Neural crest cell (in vitro differentiated cells): ENCODE results near the gene BABAM2. TPM values are rescaled to one million over a fixed set of nuclear protein-coding genes. Genes with fewer than 3 reads are reported as not detected.
"Not testable (repeated sequence)": the region's sequence is repeated elsewhere in the genome, so short reads cannot be mapped to it uniquely, and the experiment has no call there.

Experiments
- DNase-seq: peaks from one replicate; pipeline ENCODE4 v3.0.0; 2021; ENCODE audit warnings: low read depth, mixed read lengths, low spot score
- H3K27ac Mint-ChIP-seq: one replicate; pipeline ENCODE4 v1.8.0; 2021; ENCODE audit warnings: mild to moderate bottlenecking, mixed read lengths; ENCODE audit not compliant: unreplicated experiment
- H3K27me3 Mint-ChIP-seq: 2 replicates; pipeline ENCODE4 v1.8.0; 2021; ENCODE audit warnings: low read depth, mild to moderate bottlenecking, mixed read lengths
- H3K36me3 Mint-ChIP-seq: 2 replicates; pipeline ENCODE4 v1.8.0; 2021; ENCODE audit warnings: low read depth, mild to moderate bottlenecking, mixed read lengths
- H3K4me1 Mint-ChIP-seq: 2 replicates; pipeline ENCODE4 v1.8.0; 2021; ENCODE audit warnings: mixed read lengths
- H3K4me3 Mint-ChIP-seq: one replicate; pipeline ENCODE4 v1.8.0; 2021; ENCODE audit warnings: mild to moderate bottlenecking, mixed read lengths
- H3K9me3 Mint-ChIP-seq: 2 replicates; pipeline ENCODE4 v1.8.0; 2021; ENCODE audit warnings: mixed read lengths
- CTCF ChIP-seq: fragments of 200-600 bp; sonication (generic); conservative IDR thresholded peaks from 2 replicates; pipeline ENCODE4 v1.5.0; 2021; ENCODE audit warnings: antibody characterized with exemption, mild to moderate bottlenecking
- total RNA-seq: library from RNA; stranded (reverse); gene quantifications from 2 replicates; pipeline ENCODE4 v1.2.1, GENCODE V29; 2021

The BABAM2 gene
- total RNA-seq, 1 donor from 2014 or later = 28.6 TPM

GRCh38 chr2:27977731-27978312 is 87.3 kb downstream of the BABAM2 start:
- no peaks in the 10 kb centered on the region for H3K9me3 Mint-ChIP-seq
- no peak for DNase-seq
- H3K36me3 Mint-ChIP-seq = peaks cover 3% of the 10 kb centered on the region
- H3K27me3 Mint-ChIP-seq = no peaks in the 10 kb centered on the region
- TF ChIP-seq CTCF = no peak
- no peak overlapping the region for H3K27ac Mint-ChIP-seq
- H3K4me3 Mint-ChIP-seq = no peak overlapping the region
- no peaks in the 10 kb centered on the region for H3K4me1 Mint-ChIP-seq

GRCh38 chr2:27978761-27979160 is 88.2 kb downstream of the BABAM2 start:
- not testable (repeated sequence) for H3K4me3 Mint-ChIP-seq, H3K36me3 Mint-ChIP-seq, H3K9me3 Mint-ChIP-seq, H3K27ac Mint-ChIP-seq, H3K27me3 Mint-ChIP-seq, H3K4me1 Mint-ChIP-seq, DNase-seq

DNA sequence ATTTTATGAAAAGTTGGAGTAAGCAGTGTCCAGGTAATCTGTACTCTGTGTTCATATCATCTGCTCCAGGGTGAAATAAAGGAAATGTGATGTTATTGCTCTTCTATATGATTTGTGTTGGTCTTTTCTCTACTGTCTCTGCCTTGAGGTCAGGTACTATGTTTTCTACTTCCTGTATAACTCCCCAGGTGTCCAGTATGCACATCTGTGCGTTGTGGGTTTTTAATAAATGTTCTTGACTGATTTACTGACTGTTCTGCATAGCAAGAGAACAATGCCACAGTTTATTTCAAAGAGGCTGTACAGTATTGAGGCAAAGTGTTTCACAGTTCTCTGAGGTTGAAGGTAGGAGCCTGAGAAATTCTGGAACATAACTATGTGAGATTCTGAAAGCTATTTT is 89.7 kb downstream of the BABAM2 start:
- TF ChIP-seq CTCF = no peak
- Mint-ChIP-seq H3K27ac (no peak overlapping the region), H3K4me1 (no peaks in the 10 kb centered on the region), H3K27me3 (no peaks in the 10 kb centered on the region), H3K9me3 (peaks cover 2% of the 10 kb centered on the region), H3K36me3 (peaks cover 5% of the 10 kb centered on the region), H3K4me3 (no peak overlapping the region)
- no peak for DNase-seq

DNA sequence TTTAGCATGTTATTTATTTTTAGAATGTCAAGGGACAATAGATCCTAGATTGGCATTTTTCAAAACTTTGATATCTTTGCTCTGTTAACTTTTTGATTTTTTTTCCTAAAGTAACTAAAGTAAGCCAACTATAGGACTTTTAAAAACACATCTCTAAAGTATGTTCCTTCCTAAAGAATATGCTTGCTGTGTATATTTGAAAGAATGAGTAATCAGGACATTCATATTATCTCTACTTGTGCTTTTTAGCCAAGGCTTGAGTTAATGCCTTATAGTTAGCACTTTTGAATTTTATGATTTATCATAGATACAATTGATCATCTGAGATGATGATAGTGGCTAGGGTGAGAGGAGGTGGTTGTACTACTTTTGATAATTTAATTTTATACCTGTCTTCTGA is 93.6 kb downstream of the BABAM2 start:
- H3K27me3 Mint-ChIP-seq = no peaks in the 10 kb centered on the region

DNA sequence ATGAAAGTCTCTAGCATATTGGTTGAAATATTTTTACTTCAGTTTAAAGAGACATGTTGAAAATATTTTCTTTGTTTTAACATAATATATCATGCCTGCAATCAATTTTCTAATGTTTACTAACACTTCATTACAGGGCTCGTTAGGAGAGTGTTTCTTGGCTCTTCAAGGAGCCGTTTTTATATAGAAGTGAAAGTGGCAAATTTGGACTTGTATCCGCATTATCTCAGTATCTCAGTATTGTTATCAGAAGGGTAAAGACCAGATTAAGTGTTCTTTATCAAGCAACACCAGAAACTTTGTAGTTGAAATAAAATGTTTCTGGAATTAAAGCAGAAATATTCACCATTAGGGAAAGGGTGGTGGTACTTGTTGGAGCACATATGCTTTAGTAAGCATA is 97.8 kb downstream of the BABAM2 start:
- peaks cover 6% of the 10 kb centered on the region for H3K4me1 Mint-ChIP-seq

More for the DNA sequence above, 93.6 kb downstream of the BABAM2 start:
- Mint-ChIP-seq H3K36me3 (peaks cover 5% of the 10 kb centered on the region), H3K4me1 (no peaks in the 10 kb centered on the region), H3K4me3 (no peak overlapping the region), H3K9me3 (peaks cover 2% of the 10 kb centered on the region), H3K27ac (no peak overlapping the region)
- DNase-seq = no peak
- no peak for TF ChIP-seq CTCF

More for the DNA sequence above, 97.8 kb downstream of the BABAM2 start:
- TF ChIP-seq CTCF = no peak
- Mint-ChIP-seq H3K27me3 (no peaks in the 10 kb centered on the region), H3K9me3 (peaks cover 2% of the 10 kb centered on the region), H3K36me3 (peaks cover 4% of the 10 kb centered on the region), H3K4me3 (no peak overlapping the region), H3K27ac (no peak overlapping the region)
- no peak for DNase-seq
